WTC11 (cell line): ENCODE data around the gene EIF4E3. TPM values are rescaled to one million over a fixed set of nuclear protein-coding genes. Genes with fewer than 3 reads are reported as not detected.

Experiments used
- ATAC-seq: fragments of 200-7000 bp; cut with Tn5 transposase; 2 replicates; pipeline ENCODE4 v1.10.0; 2021; ENCODE audit warnings: mild to moderate bottlenecking, moderate library complexity
- CTCF ChIA-PET: fragments of 300-600 bp; sonication (Branson Sonifier 250); formaldehyde crosslinking; loops from one replicate; lab custom pipeline; 2021; ENCODE audit warnings: antibody characterized with exemption; lab: Charles Lee
- POLR2A ChIA-PET: fragments of 350-600 bp; sonication (Branson Sonifier 250); formaldehyde crosslinking; loops from one replicate; lab custom pipeline; 2021; ENCODE audit warnings: antibody characterized with exemption; lab: Charles Lee
- DNase-seq: peaks from one replicate; pipeline ENCODE4 v3.0.0; 2021; ENCODE audit warnings: low spot score
- H3K27ac Mint-ChIP-seq: 2 replicates; pipeline ENCODE4 v1.8.0; 2021; ENCODE audit warnings: mixed read lengths
- H3K27me3 Mint-ChIP-seq: 2 replicates; pipeline ENCODE4 v1.8.0; 2021; ENCODE audit warnings: low read depth, mild to moderate bottlenecking, moderate library complexity, mixed read lengths
- H3K36me3 Mint-ChIP-seq: 2 replicates; pipeline ENCODE4 v1.8.0; 2021; ENCODE audit warnings: mixed read lengths
- H3K4me1 Mint-ChIP-seq: 2 replicates; pipeline ENCODE4 v1.8.0; 2022; ENCODE audit warnings: mixed read lengths
- H3K4me3 Mint-ChIP-seq: 2 replicates; pipeline ENCODE4 v1.8.0; 2021; ENCODE audit warnings: mild to moderate bottlenecking, moderate library complexity, mixed read lengths
- H3K9me3 Mint-ChIP-seq: 2 replicates; pipeline ENCODE4 v1.8.0; 2021; ENCODE audit warnings: mixed read lengths
- ATF1 ChIP-seq: sonication (generic); formaldehyde crosslinking; IDR thresholded peaks from 2 replicates; pipeline ENCODE4 v1.8.1; 2023; ENCODE audit warnings: mild to moderate bottlenecking, moderate library complexity, missing genetic modification reagents
- ATF6 ChIP-seq: sonication (generic); formaldehyde crosslinking; IDR thresholded peaks from 2 replicates; pipeline ENCODE4 v1.8.1; 2023; ENCODE audit warnings: mild to moderate bottlenecking, missing genetic modification reagents
- CREM ChIP-seq: sonication (generic); formaldehyde crosslinking; IDR thresholded peaks from 2 replicates; pipeline ENCODE4 v1.8.1; 2022; ENCODE audit warnings: mild to moderate bottlenecking, missing genetic modification reagents, moderate library complexity
- ELF4 ChIP-seq: sonication (generic); formaldehyde crosslinking; IDR thresholded peaks from 2 replicates; pipeline ENCODE4 v1.8.1; 2022; ENCODE audit warnings: low read depth, mild to moderate bottlenecking, moderate library complexity, missing genetic modification reagents
- EMX1 ChIP-seq: fragments of 250-450 bp; sonication (Bioruptor Pico); IDR thresholded peaks from 2 replicates; pipeline ENCODE4 v1.8.0; 2021; ENCODE audit warnings: mild to moderate bottlenecking
- ETV6 ChIP-seq: sonication (generic); formaldehyde crosslinking; IDR thresholded peaks from 2 replicates; pipeline ENCODE4 v1.8.1; 2022; ENCODE audit warnings: mild to moderate bottlenecking, missing genetic modification reagents
- FOXK1 ChIP-seq: sonication (generic); formaldehyde crosslinking; IDR thresholded peaks from 2 replicates; pipeline ENCODE4 v1.8.0; 2022; ENCODE audit warnings: mild to moderate bottlenecking, moderate library complexity, missing genetic modification reagents
- GTF2I ChIP-seq: fragments of 250-450 bp; sonication (Bioruptor Pico); conservative IDR thresholded peaks from 2 replicates; pipeline ENCODE4 v1.4.0; 2021; ENCODE audit warnings: mild to moderate bottlenecking
- IRF1 ChIP-seq: sonication (generic); formaldehyde crosslinking; IDR thresholded peaks from 2 replicates; pipeline ENCODE4 v1.8.0; 2023; ENCODE audit warnings: missing genetic modification reagents
- JUN ChIP-seq: sonication (generic); formaldehyde crosslinking; IDR thresholded peaks from 2 replicates; pipeline ENCODE4 v1.8.0; 2023; ENCODE audit warnings: mild to moderate bottlenecking, missing genetic modification reagents
- MXD4 ChIP-seq: fragments of 250-450 bp; sonication (Bioruptor Pico); IDR thresholded peaks from 2 replicates; pipeline ENCODE4 v1.8.0; 2021; ENCODE audit warnings: mild to moderate bottlenecking, moderate library complexity, borderline replicate concordance
- NFATC4 ChIP-seq: fragments of 250-450 bp; sonication (Bioruptor Pico); IDR thresholded peaks from 2 replicates; pipeline ENCODE4 v1.9.0; 2021; ENCODE audit warnings: mild to moderate bottlenecking
- NR2C2 ChIP-seq: sonication (generic); formaldehyde crosslinking; IDR thresholded peaks from 2 replicates; pipeline ENCODE4 v1.8.0; 2022; ENCODE audit warnings: mild to moderate bottlenecking, missing genetic modification reagents
- OVOL2 ChIP-seq: fragments of 250-450 bp; sonication (Bioruptor Pico); IDR thresholded peaks from 2 replicates; pipeline ENCODE4 v1.9.0; 2021; ENCODE audit warnings: mild to moderate bottlenecking, borderline replicate concordance
- SP1 ChIP-seq: sonication (generic); formaldehyde crosslinking; conservative IDR thresholded peaks from 2 replicates; pipeline ENCODE4 v1.8.1; 2022; ENCODE audit warnings: missing genetic modification reagents
- TCF7 ChIP-seq: sonication (generic); formaldehyde crosslinking; IDR thresholded peaks from 2 replicates; pipeline ENCODE4 v1.8.0; 2022; ENCODE audit warnings: mild to moderate bottlenecking, low read depth, missing genetic modification reagents, moderate library complexity
- TEAD4 ChIP-seq: sonication (generic); formaldehyde crosslinking; IDR thresholded peaks from 2 replicates; pipeline ENCODE4 v1.8.0; 2022; ENCODE audit warnings: mild to moderate bottlenecking, missing genetic modification reagents
- ZBTB43 ChIP-seq: sonication (generic); formaldehyde crosslinking; IDR thresholded peaks from 2 replicates; pipeline ENCODE4 v1.8.1; 2023; ENCODE audit warnings: mild to moderate bottlenecking, missing genetic modification reagents
- ZNF138 ChIP-seq: sonication (generic); formaldehyde crosslinking; conservative IDR thresholded peaks from 2 replicates; pipeline ENCODE4 v1.8.1; 2022; ENCODE audit warnings: mild to moderate bottlenecking, moderate library complexity, missing genetic modification reagents
- ZNF423 ChIP-seq: fragments of 250-450 bp; sonication (Bioruptor Pico); IDR thresholded peaks from 2 replicates; pipeline ENCODE4 v2.1.2; 2022; ENCODE audit warnings: mild to moderate bottlenecking, moderate library complexity
- total RNA-seq: library from RNA; stranded (reverse); gene quantifications from 3 replicates; pipeline ENCODE4 v1.2.3, GENCODE V29; 2021
- TF ChIP-seq, protein P1 (sequence below): fragments of 250-450 bp; sonication (Bioruptor Pico); conservative IDR thresholded peaks from 2 replicates; pipeline ENCODE4 v1.9.0; 2021; ENCODE audit warnings: mild to moderate bottlenecking
- TF ChIP-seq, protein P2 (sequence below): sonication (generic); formaldehyde crosslinking; IDR thresholded peaks from 2 replicates; pipeline ENCODE4 v1.8.1; 2023; ENCODE audit warnings: mild to moderate bottlenecking, moderate library complexity, missing genetic modification reagents
- TF ChIP-seq, protein P3 (sequence below): sonication (generic); formaldehyde crosslinking; IDR thresholded peaks from 2 replicates; pipeline ENCODE4 v1.8.1; 2023; ENCODE audit warnings: mild to moderate bottlenecking, missing genetic modification reagents, moderate library complexity
- TF ChIP-seq, protein P4 (sequence below): sonication (generic); formaldehyde crosslinking; IDR thresholded peaks from 2 replicates; pipeline ENCODE4 v1.8.1; 2022; ENCODE audit warnings: missing genetic modification reagents, borderline replicate concordance
- TF ChIP-seq, protein P5 (sequence below): sonication (generic); formaldehyde crosslinking; conservative IDR thresholded peaks from 2 replicates; pipeline ENCODE4 v1.8.1; 2022; ENCODE audit warnings: mild to moderate bottlenecking, missing genetic modification reagents

Gene EIF4E3
- total RNA-seq, 1 experiment from 2014 or later = 16.5 TPM

GRCh38 chr3:71771884-71772283 lies 46.7 kb upstream of the EIF4E3 start:
- H3K27ac Mint-ChIP-seq = no peak overlapping the region; the same call in 1 of the 2 replicates
- no peaks in the 10 kb centered on the region for H3K9me3 Mint-ChIP-seq
- DNase-seq (no peak), ATAC-seq (no peak)
- H3K27me3 Mint-ChIP-seq = peaks cover 28% of the 10 kb centered on the region
- ChIA-PET POLR2A (no interaction called here), CTCF (interaction anchor here (0.6 kb wide), 1 partner anchor 33 kb away, joined by 7 read pairs; no protein-coding TSS in a partner anchor)
- peak overlapping the region; percentile 9; the same call in 1 of the 2 replicates for H3K4me3 Mint-ChIP-seq
- no peaks in the 10 kb centered on the region for H3K36me3 Mint-ChIP-seq
- no peak for TF ChIP-seq NFATC4 (CRISPR knock-in tag)
- no peak for TF ChIP-seq EMX1 (CRISPR knock-in tag)
- TF ChIP-seq, protein P1, sequence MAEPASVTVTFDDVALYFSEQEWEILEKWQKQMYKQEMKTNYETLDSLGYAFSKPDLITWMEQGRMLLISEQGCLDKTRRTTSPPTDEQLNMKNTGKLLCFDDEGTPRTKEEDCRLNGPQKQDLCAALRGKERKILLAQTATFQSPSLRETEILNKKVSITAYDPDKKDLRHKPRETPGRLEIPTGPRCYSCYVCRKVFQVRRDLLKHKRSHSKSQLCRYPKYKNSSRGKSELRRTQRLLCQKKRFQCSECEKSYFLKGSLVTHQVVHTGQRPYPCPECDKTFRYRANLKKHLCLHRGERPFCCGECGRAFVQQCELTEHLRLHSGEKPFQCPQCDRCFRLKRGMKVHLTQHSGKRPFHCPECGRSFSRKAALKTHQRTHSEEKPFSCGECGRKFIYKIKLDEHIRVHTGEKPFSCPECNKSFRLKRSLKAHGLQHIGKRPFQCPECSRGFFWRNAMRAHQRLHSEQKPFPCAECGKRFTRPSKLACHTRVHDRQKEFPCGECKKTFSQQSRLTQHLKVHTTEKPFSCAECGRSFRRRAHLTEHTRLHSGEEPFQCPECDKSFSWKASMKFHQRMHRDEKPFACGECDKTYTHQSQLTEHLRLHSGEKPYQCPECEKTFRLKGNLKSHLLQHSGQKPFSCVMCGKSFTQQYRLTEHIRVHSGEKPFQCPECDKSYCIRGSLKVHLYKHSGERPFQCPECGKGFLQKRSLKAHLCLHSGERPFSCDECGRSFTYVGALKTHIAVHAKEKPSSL = no peak
- no peak for TF ChIP-seq TCF7
- no peak for TF ChIP-seq ATF6 (CRISPR knock-in tag)
- TF ChIP-seq, protein P2, sequence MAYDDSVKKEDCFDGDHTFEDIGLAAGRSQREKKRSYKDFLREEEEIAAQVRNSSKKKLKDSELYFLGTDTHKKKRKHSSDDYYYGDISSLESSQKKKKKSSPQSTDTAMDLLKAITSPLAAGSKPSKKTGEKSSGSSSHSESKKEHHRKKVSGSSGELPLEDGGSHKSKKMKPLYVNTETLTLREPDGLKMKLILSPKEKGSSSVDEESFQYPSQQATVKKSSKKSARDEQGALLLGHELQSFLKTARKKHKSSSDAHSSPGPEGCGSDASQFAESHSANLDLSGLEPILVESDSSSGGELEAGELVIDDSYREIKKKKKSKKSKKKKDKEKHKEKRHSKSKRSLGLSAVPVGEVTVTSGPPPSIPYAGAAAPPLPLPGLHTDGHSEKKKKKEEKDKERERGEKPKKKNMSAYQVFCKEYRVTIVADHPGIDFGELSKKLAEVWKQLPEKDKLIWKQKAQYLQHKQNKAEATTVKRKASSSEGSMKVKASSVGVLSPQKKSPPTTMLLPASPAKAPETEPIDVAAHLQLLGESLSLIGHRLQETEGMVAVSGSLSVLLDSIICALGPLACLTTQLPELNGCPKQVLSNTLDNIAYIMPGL = no peak
- no peak for TF ChIP-seq SP1 (CRISPR knock-in tag)
- no peak for TF ChIP-seq ETV6 (CRISPR knock-in tag)
- TF ChIP-seq, protein P3, sequence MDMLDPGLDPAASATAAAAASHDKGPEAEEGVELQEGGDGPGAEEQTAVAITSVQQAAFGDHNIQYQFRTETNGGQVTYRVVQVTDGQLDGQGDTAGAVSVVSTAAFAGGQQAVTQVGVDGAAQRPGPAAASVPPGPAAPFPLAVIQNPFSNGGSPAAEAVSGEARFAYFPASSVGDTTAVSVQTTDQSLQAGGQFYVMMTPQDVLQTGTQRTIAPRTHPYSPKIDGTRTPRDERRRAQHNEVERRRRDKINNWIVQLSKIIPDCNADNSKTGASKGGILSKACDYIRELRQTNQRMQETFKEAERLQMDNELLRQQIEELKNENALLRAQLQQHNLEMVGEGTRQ (CRISPR knock-in tag) = no peak
- no peak for TF ChIP-seq ZBTB43 (CRISPR knock-in tag)
- TF ChIP-seq, protein P4, sequence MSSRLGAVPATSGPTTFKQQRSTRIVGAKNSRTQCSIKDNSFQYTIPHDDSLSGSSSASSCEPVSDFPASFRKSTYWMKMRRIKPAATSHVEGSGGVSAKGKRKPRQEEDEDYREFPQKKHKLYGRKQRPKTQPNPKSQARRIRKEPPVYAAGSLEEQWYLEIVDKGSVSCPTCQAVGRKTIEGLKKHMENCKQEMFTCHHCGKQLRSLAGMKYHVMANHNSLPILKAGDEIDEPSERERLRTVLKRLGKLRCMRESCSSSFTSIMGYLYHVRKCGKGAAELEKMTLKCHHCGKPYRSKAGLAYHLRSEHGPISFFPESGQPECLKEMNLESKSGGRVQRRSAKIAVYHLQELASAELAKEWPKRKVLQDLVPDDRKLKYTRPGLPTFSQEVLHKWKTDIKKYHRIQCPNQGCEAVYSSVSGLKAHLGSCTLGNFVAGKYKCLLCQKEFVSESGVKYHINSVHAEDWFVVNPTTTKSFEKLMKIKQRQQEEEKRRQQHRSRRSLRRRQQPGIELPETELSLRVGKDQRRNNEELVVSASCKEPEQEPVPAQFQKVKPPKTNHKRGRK (CRISPR knock-in tag) = no peak
- TF ChIP-seq OVOL2 (CRISPR knock-in tag) = no peak
- no peak for TF ChIP-seq NR2C2 (CRISPR knock-in tag)
- no peak for TF ChIP-seq ZNF138 (CRISPR knock-in tag)
- TF ChIP-seq MXD4 (CRISPR knock-in tag) = no peak
- no peak for TF ChIP-seq ZNF423 (CRISPR knock-in tag)
- peaks cover 42% of the 10 kb centered on the region for H3K4me1 Mint-ChIP-seq

DNA sequence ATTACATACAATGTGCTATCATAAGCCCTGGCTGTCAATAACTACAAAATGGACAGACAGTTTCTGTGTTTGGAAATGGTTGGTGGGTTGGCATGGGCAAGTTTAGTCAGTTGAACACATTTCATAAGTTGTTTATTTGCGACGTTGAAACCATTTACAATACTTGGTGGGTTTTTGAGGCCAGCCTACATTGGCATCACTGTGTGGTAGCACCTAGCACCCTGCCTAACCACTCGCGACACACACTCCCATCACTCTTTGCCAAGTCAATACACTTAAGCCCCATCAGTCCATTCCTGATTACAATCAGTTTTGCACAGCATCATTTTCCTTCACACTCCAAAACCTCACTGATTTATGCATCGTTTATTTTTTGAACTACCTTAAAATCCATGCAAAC lies 45.9 kb upstream of the EIF4E3 start:
- no peak for DNase-seq
- ATAC-seq = no peak
- no peaks in the 10 kb centered on the region for H3K9me3 Mint-ChIP-seq
- no peaks in the 10 kb centered on the region for H3K36me3 Mint-ChIP-seq
- CTCF ChIA-PET = no interaction called here
- H3K27ac Mint-ChIP-seq = no peak overlapping the region
- TF ChIP-seq CREM = no peak
- TF ChIP-seq ATF1 (CRISPR knock-in tag) = no peak
- TF ChIP-seq, protein P5, sequence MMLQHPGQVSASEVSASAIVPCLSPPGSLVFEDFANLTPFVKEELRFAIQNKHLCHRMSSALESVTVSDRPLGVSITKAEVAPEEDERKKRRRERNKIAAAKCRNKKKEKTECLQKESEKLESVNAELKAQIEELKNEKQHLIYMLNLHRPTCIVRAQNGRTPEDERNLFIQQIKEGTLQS = no peak
- no peak for TF ChIP-seq IRF1 (CRISPR knock-in tag)
- no peak for TF ChIP-seq ELF4 (CRISPR knock-in tag)
- TF ChIP-seq GTF2I (CRISPR knock-in tag) = no peak
- no peak for TF ChIP-seq TEAD4 (CRISPR knock-in tag)
- no peak for TF ChIP-seq JUN
- no peak for TF ChIP-seq FOXK1 (CRISPR knock-in tag)
- H3K27me3 Mint-ChIP-seq = peaks cover 28% of the 10 kb centered on the region
- POLR2A ChIA-PET = no interaction called here
- H3K4me3 Mint-ChIP-seq = no peak overlapping the region
- H3K4me1 Mint-ChIP-seq = peaks cover 42% of the 10 kb centered on the region
